Measurements from ENCODE around the gene ADRA2C. TPM values are rescaled to one million over a fixed set of nuclear protein-coding genes. Genes with fewer than 3 reads are reported as not detected.

The ADRA2C gene
- total and polyA plus RNA-seq, 2 experiments from 2014 or later = 3.0 to 16.6 TPM

DNA sequence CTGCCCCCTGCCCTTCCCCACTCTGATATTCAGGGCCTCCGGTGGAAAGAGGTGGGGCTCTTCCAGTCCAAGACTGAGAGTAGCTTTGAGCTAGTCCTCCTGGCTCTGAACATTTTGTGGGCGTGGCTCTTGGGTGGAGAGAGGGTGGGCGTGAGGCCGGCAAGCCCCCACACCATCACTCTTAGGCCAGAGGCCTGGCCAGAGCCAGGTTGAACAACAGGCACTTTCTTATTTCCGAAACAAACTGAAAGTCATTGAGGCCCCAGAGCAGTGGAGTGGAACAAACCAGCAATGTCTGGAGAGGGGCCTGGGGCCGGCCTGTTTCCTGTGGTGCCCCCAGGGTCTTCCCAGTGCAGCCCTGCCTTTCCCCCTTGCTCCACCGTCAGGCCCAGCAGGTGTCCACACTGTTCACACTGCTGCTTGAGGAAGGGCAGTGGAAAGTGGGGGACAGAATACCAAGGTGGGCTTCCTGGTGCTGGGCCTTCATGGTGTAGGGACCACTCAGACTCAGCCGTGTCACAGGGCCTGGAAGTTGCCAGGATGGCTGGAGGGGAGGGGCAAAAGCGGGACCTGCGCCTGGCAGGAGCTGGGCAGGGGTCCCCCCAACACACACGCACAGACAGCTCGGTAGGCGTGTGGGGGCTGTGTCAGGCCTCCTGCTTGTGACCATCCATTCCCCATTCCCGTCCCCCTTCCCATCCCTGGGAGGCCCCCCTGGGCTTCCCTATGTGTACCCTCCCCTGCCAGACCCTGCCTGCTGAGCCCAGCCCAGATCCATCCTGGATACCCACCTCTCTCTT is 2.9 kb downstream of the ADRA2C start:
- Mint-ChIP-seq H3K36me3 (ENCODE audit: low read depth) (no peaks in the 10 kb centered on the region), H3K9me3 (peaks cover 6% of the 10 kb centered on the region; the same call in 1 of the 3 replicates), H3K27me3 (ENCODE audit: insufficient read depth, low read depth, poor library complexity) (peaks cover 28% of the 10 kb centered on the region), H3K4me1 (peaks cover 21% of the 10 kb centered on the region), H3K27ac (no peak overlapping the region), H3K4me3 (no peak overlapping the region)
- Histone ChIP-seq H3K27ac (ENCODE audit: low read depth) (no peak overlapping the region), H3K4me1 (ENCODE audit: insufficient read depth) (peaks cover 3% of the 10 kb centered on the region), H3K4me3 (no peak overlapping the region), H3K4me2 (no peak overlapping the region), H2AFZ (no peak overlapping the region), H3F3A (replicated peaks; ENCODE audit: low read depth) (peaks cover 6% of the 10 kb centered on the region), H3K36me3 (ENCODE audit: insufficient read depth) (no peaks in the 10 kb centered on the region), H3K79me2 (replicated peaks; ENCODE audit: insufficient read depth) (no peaks in the 10 kb centered on the region), H4K20me1 (replicated peaks; ENCODE audit: insufficient read depth) (no peaks in the 10 kb centered on the region), H3K27me3 (ENCODE audit: insufficient read depth) (peaks cover 29% of the 10 kb centered on the region), H3K9me2 (ENCODE audit: insufficient read depth) (no peaks in the 10 kb centered on the region)
- TF ChIP-seq, protein P1, sequence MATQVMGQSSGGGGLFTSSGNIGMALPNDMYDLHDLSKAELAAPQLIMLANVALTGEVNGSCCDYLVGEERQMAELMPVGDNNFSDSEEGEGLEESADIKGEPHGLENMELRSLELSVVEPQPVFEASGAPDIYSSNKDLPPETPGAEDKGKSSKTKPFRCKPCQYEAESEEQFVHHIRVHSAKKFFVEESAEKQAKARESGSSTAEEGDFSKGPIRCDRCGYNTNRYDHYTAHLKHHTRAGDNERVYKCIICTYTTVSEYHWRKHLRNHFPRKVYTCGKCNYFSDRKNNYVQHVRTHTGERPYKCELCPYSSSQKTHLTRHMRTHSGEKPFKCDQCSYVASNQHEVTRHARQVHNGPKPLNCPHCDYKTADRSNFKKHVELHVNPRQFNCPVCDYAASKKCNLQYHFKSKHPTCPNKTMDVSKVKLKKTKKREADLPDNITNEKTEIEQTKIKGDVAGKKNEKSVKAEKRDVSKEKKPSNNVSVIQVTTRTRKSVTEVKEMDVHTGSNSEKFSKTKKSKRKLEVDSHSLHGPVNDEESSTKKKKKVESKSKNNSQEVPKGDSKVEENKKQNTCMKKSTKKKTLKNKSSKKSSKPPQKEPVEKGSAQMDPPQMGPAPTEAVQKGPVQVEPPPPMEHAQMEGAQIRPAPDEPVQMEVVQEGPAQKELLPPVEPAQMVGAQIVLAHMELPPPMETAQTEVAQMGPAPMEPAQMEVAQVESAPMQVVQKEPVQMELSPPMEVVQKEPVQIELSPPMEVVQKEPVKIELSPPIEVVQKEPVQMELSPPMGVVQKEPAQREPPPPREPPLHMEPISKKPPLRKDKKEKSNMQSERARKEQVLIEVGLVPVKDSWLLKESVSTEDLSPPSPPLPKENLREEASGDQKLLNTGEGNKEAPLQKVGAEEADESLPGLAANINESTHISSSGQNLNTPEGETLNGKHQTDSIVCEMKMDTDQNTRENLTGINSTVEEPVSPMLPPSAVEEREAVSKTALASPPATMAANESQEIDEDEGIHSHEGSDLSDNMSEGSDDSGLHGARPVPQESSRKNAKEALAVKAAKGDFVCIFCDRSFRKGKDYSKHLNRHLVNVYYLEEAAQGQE (IDR thresholded peaks at IDR 0.05; ENCODE audit: unreplicated experiment) = no peak
- TF ChIP-seq EZH2phosphoT487 (IDR thresholded peaks at IDR 0.05; ENCODE audit: unreplicated experiment) = no peak
- no peak for TF ChIP-seq STAT1 (IDR thresholded peaks at IDR 0.05; ENCODE audit: unreplicated experiment)
- no peak for DNase-seq (ENCODE audit: low spot score)
- no peak for ATAC-seq

DNA sequence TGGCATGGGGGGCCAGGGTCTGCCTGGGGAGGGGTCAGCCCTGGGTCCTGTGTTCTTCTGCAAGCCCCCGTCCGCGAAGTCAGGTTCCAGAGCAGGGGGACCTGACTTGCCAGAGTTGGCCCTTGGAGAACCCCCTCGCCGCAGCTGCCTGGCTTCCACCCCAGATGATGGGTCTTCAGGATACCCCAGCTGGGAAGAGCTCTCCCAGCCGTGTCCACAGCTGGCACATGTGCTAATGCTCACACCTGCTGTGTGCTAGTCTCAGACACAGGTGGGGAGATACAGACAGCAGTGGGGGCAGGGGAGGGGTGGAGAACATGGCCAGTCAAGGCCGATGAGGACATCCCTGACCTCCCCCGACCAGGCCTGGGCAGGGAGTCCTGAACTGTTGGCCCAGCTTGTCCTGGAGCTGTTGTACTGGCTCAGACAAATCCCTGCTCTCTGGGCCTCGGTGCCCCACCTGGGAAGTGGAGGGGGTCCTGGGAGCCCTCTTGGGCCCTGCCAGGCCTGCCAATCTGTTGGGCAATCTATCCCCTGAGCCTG is 3.5 kb downstream of the ADRA2C start:
- Histone ChIP-seq H3K27me3 (ENCODE audit: insufficient read depth) (peaks cover 23% of the 10 kb centered on the region), H3K4me1 (ENCODE audit: insufficient read depth) (peaks cover 3% of the 10 kb centered on the region), H3K36me3 (ENCODE audit: insufficient read depth) (no peaks in the 10 kb centered on the region), H3F3A (replicated peaks; ENCODE audit: low read depth) (peaks cover 7% of the 10 kb centered on the region), H3K9me2 (ENCODE audit: insufficient read depth) (no peaks in the 10 kb centered on the region), H3K27ac (ENCODE audit: low read depth) (no peak overlapping the region), H3K4me2 (no peak overlapping the region), H2AFZ (no peak overlapping the region), H4K20me1 (replicated peaks; ENCODE audit: insufficient read depth) (no peaks in the 10 kb centered on the region), H3K4me3 (no peak overlapping the region), H3K79me2 (replicated peaks; ENCODE audit: insufficient read depth) (no peaks in the 10 kb centered on the region)
- Mint-ChIP-seq H3K36me3 (ENCODE audit: low read depth) (no peaks in the 10 kb centered on the region), H3K9me3 (peaks cover 6% of the 10 kb centered on the region; the same call in 1 of the 3 replicates), H3K4me1 (peaks cover 21% of the 10 kb centered on the region), H3K27ac (no peak overlapping the region), H3K27me3 (ENCODE audit: insufficient read depth, low read depth, poor library complexity) (peaks cover 32% of the 10 kb centered on the region), H3K4me3 (no peak overlapping the region)
- no peak for DNase-seq (ENCODE audit: low spot score)
- ATAC-seq = no peak
- TF ChIP-seq, protein P1 (IDR thresholded peaks at IDR 0.05; ENCODE audit: unreplicated experiment) = no peak
- TF ChIP-seq, protein P2, sequence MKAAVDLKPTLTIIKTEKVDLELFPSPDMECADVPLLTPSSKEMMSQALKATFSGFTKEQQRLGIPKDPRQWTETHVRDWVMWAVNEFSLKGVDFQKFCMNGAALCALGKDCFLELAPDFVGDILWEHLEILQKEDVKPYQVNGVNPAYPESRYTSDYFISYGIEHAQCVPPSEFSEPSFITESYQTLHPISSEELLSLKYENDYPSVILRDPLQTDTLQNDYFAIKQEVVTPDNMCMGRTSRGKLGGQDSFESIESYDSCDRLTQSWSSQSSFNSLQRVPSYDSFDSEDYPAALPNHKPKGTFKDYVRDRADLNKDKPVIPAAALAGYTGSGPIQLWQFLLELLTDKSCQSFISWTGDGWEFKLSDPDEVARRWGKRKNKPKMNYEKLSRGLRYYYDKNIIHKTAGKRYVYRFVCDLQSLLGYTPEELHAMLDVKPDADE (IDR thresholded peaks at IDR 0.05) = no peak
- TF ChIP-seq, protein P3, sequence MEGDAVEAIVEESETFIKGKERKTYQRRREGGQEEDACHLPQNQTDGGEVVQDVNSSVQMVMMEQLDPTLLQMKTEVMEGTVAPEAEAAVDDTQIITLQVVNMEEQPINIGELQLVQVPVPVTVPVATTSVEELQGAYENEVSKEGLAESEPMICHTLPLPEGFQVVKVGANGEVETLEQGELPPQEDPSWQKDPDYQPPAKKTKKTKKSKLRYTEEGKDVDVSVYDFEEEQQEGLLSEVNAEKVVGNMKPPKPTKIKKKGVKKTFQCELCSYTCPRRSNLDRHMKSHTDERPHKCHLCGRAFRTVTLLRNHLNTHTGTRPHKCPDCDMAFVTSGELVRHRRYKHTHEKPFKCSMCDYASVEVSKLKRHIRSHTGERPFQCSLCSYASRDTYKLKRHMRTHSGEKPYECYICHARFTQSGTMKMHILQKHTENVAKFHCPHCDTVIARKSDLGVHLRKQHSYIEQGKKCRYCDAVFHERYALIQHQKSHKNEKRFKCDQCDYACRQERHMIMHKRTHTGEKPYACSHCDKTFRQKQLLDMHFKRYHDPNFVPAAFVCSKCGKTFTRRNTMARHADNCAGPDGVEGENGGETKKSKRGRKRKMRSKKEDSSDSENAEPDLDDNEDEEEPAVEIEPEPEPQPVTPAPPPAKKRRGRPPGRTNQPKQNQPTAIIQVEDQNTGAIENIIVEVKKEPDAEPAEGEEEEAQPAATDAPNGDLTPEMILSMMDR (conservative IDR thresholded peaks at IDR 0.05; ENCODE audit: low read depth in 2 of 2) = no peak
- TF ChIP-seq JUNB (IDR thresholded peaks at IDR 0.05; ENCODE audit: unreplicated experiment) = no peak

Data from GM23338 (cell line).